ENCODE results near the gene SOX12.

- TF ChIP-seq CTCF (IDR thresholded peaks at IDR 0.05 in 8 of 11, conservative IDR thresholded peaks at IDR 0.05 in 3 of 11) (no peak), POLR2A (IDR thresholded peaks at IDR 0.05) (no peak), POLR2AphosphoS5 (IDR thresholded peaks at IDR 0.05) (no peak)
Measured at GRCh38 chr20:305745-306144, 19.6 kb upstream of the SOX12 start.

All from spleen (tissue), 7 donors.